Prostate gland (tissue), 2 donors: ENCODE measurements around the gene GLIS1.

Experiments
- CTCF ChIP-seq, 4 experiments: fragments of 200-600 bp in 2 of 4; fragments of 450-650 bp in 2 of 4; sonication (generic) in 2 of 4; IDR thresholded peaks; 1 replicate in 3 of 4; 2 replicates in 1 of 4; pipeline ENCODE4 v1.5.1; 2016 to 2019; ENCODE audit warnings: antibody characterized with exemption in 4 of 4, mild to moderate bottlenecking in 2 of 4, moderate library complexity in 2 of 4
- POLR2A ChIP-seq: fragments of 450-650 bp; IDR thresholded peaks from one replicate; pipeline ENCODE4 v1.6.1; 2016; ENCODE audit warnings: antibody characterized with exemption, mild to moderate bottlenecking
- POLR2AphosphoS5 ChIP-seq: sonication (generic); formaldehyde crosslinking; IDR thresholded peaks from one replicate; pipeline ENCODE4 v1.6.1; 2017; ENCODE audit warnings: antibody characterized with exemption

DNA sequence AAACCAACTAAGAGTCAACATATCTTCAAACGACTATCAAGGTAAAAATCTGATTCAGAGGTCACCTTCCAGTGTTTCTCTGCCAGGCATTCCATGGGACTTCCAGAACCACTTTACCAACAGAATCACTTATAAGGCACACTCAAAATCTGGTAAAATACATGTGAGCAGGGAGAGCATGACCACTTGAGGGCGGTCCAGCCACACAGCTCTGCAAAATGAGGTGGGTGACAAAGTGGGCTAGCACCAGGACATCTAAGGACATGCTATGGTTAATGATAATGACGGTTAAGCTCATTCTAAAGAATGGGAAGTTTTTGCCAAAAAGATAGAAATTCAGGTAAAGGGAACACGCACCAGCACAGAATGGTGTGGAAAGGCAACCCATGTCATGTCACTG lies 24.5 kb upstream of the GLIS1 start:
- TF ChIP-seq POLR2AphosphoS5 (no peak), CTCF (IDR thresholded peaks at IDR 0.05) (no peak), POLR2A (no peak)
